ENCODE data around the gene C1orf167. TPM values are rescaled to one million over a fixed set of nuclear protein-coding genes. Genes with fewer than 3 reads are reported as not detected.

The C1orf167 gene
- total and polyA plus RNA-seq, 10 of the 15 experiments (the other 5 are each of a cell fraction or from before 2014, with no cell fraction given): 0.17 to 0.31 TPM; not detected in 8

GRCh38 chr1:11792106-11792505 lies 30.1 kb downstream of the C1orf167 start (continued):
- TF ChIP-seq PRDM15 (CRISPR knock-in tag; IDR thresholded peaks at IDR 0.05): no peak

- BruUV-seq (replicated peaks): no TSS peak
- H3K9ac ChIP-seq (ENCODE audit: control insufficient read depth, insufficient read depth, low read length): no peak overlapping the region
- no peaks in the 10 kb centered on the region for H3K9me3 ChIP-seq (replicated peaks; ENCODE audit: control insufficient read depth, insufficient read depth, low read length)
- POLR2A ChIA-PET: interaction anchor here (0.6 kb wide), 1 partner anchor 59 kb away, joined by 3 read pairs; no protein-coding TSS in a partner anchor
- intact Hi-C loops (cut with micrococcal nuclease; ENCODE audit: unreplicated experiment) (no loop called here), in situ Hi-C loops (cut with MboI) (no loop called here)
- no peak overlapping the region for H2AFZ ChIP-seq (ENCODE audit: control insufficient read depth, low read depth, low read length)
- RAD21 ChIA-PET (ENCODE audit: unreplicated experiment): no interaction called here
- no peak overlapping the region for H3K4me3 ChIP-seq
- ATAC-seq (no peak), DNase-seq (ENCODE audit: low read depth, low spot score) (no peak), FAIRE-seq (no peak)
- TF ChIP-seq MTA3 (IDR thresholded peaks at IDR 0.05; ENCODE audit: borderline replicate concordance, low read length) (no peak), ZNF384 (IDR thresholded peaks at IDR 0.05; ENCODE audit: borderline replicate concordance, low read depth, low read length) (no peak), ZBTB33 (IDR thresholded peaks at IDR 0.05) (no peak), NR2C2 (IDR thresholded peaks at IDR 0.05; ENCODE audit: borderline replicate concordance, control insufficient read depth, insufficient read length, low read depth) (no peak), TCF3 (IDR thresholded peaks at IDR 0.05; ENCODE audit: borderline replicate concordance, insufficient read depth, low read depth, low read length) (no peak), BCLAF1 (IDR thresholded peaks at IDR 0.05) (no peak), SMAD1 (IDR thresholded peaks at IDR 0.05; ENCODE audit: low read depth, partially characterized antibody) (no peak), BCL3 (IDR thresholded peaks at IDR 0.05; ENCODE audit: borderline replicate concordance, insufficient read depth, low read depth, low read length, poor library complexity, severe bottlenecking) (no peak), TCF7 (IDR thresholded peaks at IDR 0.05; ENCODE audit: borderline replicate concordance) (no peak), SIX5 (IDR thresholded peaks at IDR 0.05; ENCODE audit: low read depth, low read length, severe bottlenecking) (no peak)
- H3K27me3 ChIP-seq (replicated peaks in 1 of 2; ENCODE audit: control insufficient read depth in 2 of 2, insufficient read depth in 2 of 2, low read length in 1 of 2): no peaks in the 10 kb centered on the region
- peaks cover 0 to 3% of the 10 kb centered on the region in 2 experiments; a peak in 2 of 4 replicates for H3K36me3 ChIP-seq (ENCODE audit: control insufficient read depth in 2 of 2, insufficient read depth in 2 of 2, low read length in 1 of 2)
- no peaks in the 10 kb centered on the region for H3K79me2 ChIP-seq (ENCODE audit: control insufficient read depth, insufficient read depth, low read length)
- H3K4me1 ChIP-seq (ENCODE audit: control insufficient read depth, insufficient read depth, low read length): no peaks in the 10 kb centered on the region; the same call in 1 of the 2 replicates
- 94% methylated on average over 15 of the region's 15 CpGs for WGBS (ENCODE audit: insufficient coverage, insufficient replicate concordance, low lambda C conversion rate, missing lambda C conversion rate)
- H3K27ac ChIP-seq (ENCODE audit: control insufficient read depth, insufficient read depth): no peak overlapping the region
- CTCF ChIA-PET: no interaction called here
- SMC1A ChIA-PET (ENCODE audit: uncharacterized antibody, unreplicated experiment): no interaction called here
- H3K4me2 ChIP-seq (ENCODE audit: control insufficient read depth, insufficient read depth): no peak overlapping the region
- no peaks in the 10 kb centered on the region for H4K20me1 ChIP-seq (ENCODE audit: control insufficient read depth, insufficient read depth)
Measured at GRCh38 chr1:11793819-11794218, 31.8 kb downstream of the C1orf167 start.
